K562 (cell line): ENCODE results near the gene NOL12. TPM values are rescaled to one million over a fixed set of nuclear protein-coding genes. Genes with fewer than 3 reads are reported as not detected.

Experiments used
- AFF4 ChIP-seq: sonication (generic); formaldehyde crosslinking; IDR thresholded peaks from 2 replicates; pipeline ENCODE4 v1.8.0; 2023; ENCODE audit warnings: mild to moderate bottlenecking, missing genetic modification reagents
- BHLHE40 ChIP-seq: IDR thresholded peaks from 2 replicates; pipeline ENCODE4 v1.6.1; 2011; ENCODE audit warnings: low read length, improper control_type of control experiment
- FIP1L1 ChIP-seq: fragments of 200-400 bp; formaldehyde crosslinking; IDR thresholded peaks from 2 replicates; pipeline ENCODE4 v1.6.1; 2018; ENCODE audit warnings: mild to moderate bottlenecking, low read depth, low read length; ENCODE audit not compliant: poor library complexity, severe bottlenecking
- FOXK2 ChIP-seq, 2 experiments: fragments of 450-650 bp; IDR thresholded peaks in 1 of 2; conservative IDR thresholded peaks in 1 of 2; 2 replicates each; pipeline ENCODE4 v1.6.1; 2016; ENCODE audit warnings: low read depth in 2 of 2, mild to moderate bottlenecking in 1 of 2
- GABPB1 ChIP-seq: sonication (generic); formaldehyde crosslinking; IDR thresholded peaks from 2 replicates; pipeline ENCODE4 v1.8.0; 2022; ENCODE audit warnings: mild to moderate bottlenecking, missing genetic modification reagents
- HNRNPL ChIP-seq: fragments of 200-400 bp; formaldehyde crosslinking; IDR thresholded peaks from 2 replicates; pipeline ENCODE4 v1.6.1; 2017; ENCODE audit warnings: low read depth, mild to moderate bottlenecking, low read length
- HNRNPLL ChIP-seq: fragments of 200-400 bp; formaldehyde crosslinking; IDR thresholded peaks from 2 replicates; pipeline ENCODE4 v1.6.1; 2017; ENCODE audit warnings: low read length, low read depth, mild to moderate bottlenecking; ENCODE audit not compliant: poor library complexity, severe bottlenecking
- MTA1 ChIP-seq: fragments of 450-650 bp; IDR thresholded peaks from 2 replicates; pipeline ENCODE4 v1.6.1; 2017; ENCODE audit warnings: borderline replicate concordance
- OTX1 ChIP-seq: fragments of 450-650 bp; formaldehyde crosslinking; IDR thresholded peaks from 2 replicates; pipeline ENCODE4 v1.4.0; 2022; ENCODE audit warnings: mild to moderate bottlenecking
- RBFOX2 ChIP-seq: fragments of 200-400 bp; formaldehyde crosslinking; IDR thresholded peaks from 2 replicates; pipeline ENCODE4 v1.6.1; 2017; ENCODE audit warnings: low read depth, mild to moderate bottlenecking, low read length, moderate library complexity
- TCF15 ChIP-seq: fragments of 250-450 bp; sonication (Bioruptor Pico); IDR thresholded peaks from 2 replicates; pipeline ENCODE4 v1.8.0; 2022; ENCODE audit warnings: moderate library complexity, mild to moderate bottlenecking, inconsistent platforms
- TCFL5 ChIP-seq: fragments of 250-450 bp; sonication (Bioruptor Pico); conservative IDR thresholded peaks from 2 replicates; pipeline ENCODE4 v1.6.1; 2021; ENCODE audit warnings: mild to moderate bottlenecking, moderate library complexity, matching md5 sums
- TEAD2 ChIP-seq: fragments of 450-650 bp; IDR thresholded peaks from 2 replicates; pipeline ENCODE4 v1.6.1; 2016; ENCODE audit warnings: missing genetic modification characterization, control low read depth, missing compliant biosample characterization
- ZHX1 ChIP-seq: fragments of 150-350 bp; conservative IDR thresholded peaks from 2 replicates; pipeline ENCODE4 v1.6.1; 2014; ENCODE audit warnings: low read length
- ZNF507 ChIP-seq: conservative IDR thresholded peaks from 2 replicates; pipeline ENCODE4 v1.6.1; 2017; ENCODE audit warnings: missing genetic modification characterization, missing compliant biosample characterization
- ZNF589 ChIP-seq: fragments of 200-800 bp; sonication (Bioruptor generic); IDR thresholded peaks from 2 replicates; pipeline ENCODE4 v1.6.1; 2016; ENCODE audit warnings: low read depth, missing genetic modification characterization, missing compliant biosample characterization
- ZNF766 ChIP-seq: fragments of 200-800 bp; sonication (Bioruptor generic); conservative IDR thresholded peaks from 2 replicates; pipeline ENCODE4 v1.6.1; 2016; ENCODE audit warnings: missing genetic modification characterization, missing compliant biosample characterization
- ZSCAN32 ChIP-seq: fragments of 450-650 bp; formaldehyde crosslinking; IDR thresholded peaks from 2 replicates; pipeline ENCODE4 v1.4.0; 2020; ENCODE audit warnings: mild to moderate bottlenecking, moderate library complexity
- polyA plus RNA-seq, 8 experiments: library from polyadenylated mRNA; depleted of rRNA in 4 of 8; stranded (reverse) in 5 of 8; unstranded in 3 of 8; fragments of >200 nt; fragmentation: Nextera tagmentation in 2 of 8; fragmentation: Illumina TruSeq in 1 of 8; extraction: Ambion mirVana in 2 of 8; extraction: Trizol in 1 of 8; gene quantifications; 2 replicates each; pipeline versions ENCODE4 v1.2.1 to v1.2.3, GENCODE V29; 2011 to 2014; ENCODE audit warnings: inconsistent platforms in 1 of 8, missing spikeins in 1 of 8
- total RNA-seq, 7 experiments: library from RNA; depleted of rRNA in 6 of 7; stranded (reverse); fragments of >200 nt in 6 of 7; fragmentation: Illumina TruSeq in 2 of 7; extraction: Trizol in 2 of 7; gene quantifications; 2 replicates each; pipeline versions ENCODE4 v1.2.1 to v1.2.3, GENCODE V29; 2011 to 2021; ENCODE audit warnings: low replicate concordance in 1 of 7

NOL12 gene
- total and polyA plus RNA-seq, 9 of the 15 experiments (the other 6 are each of a cell fraction or from before 2014, with no cell fraction given): 2.8 to 40.9 (median 28.5) TPM

DNA sequence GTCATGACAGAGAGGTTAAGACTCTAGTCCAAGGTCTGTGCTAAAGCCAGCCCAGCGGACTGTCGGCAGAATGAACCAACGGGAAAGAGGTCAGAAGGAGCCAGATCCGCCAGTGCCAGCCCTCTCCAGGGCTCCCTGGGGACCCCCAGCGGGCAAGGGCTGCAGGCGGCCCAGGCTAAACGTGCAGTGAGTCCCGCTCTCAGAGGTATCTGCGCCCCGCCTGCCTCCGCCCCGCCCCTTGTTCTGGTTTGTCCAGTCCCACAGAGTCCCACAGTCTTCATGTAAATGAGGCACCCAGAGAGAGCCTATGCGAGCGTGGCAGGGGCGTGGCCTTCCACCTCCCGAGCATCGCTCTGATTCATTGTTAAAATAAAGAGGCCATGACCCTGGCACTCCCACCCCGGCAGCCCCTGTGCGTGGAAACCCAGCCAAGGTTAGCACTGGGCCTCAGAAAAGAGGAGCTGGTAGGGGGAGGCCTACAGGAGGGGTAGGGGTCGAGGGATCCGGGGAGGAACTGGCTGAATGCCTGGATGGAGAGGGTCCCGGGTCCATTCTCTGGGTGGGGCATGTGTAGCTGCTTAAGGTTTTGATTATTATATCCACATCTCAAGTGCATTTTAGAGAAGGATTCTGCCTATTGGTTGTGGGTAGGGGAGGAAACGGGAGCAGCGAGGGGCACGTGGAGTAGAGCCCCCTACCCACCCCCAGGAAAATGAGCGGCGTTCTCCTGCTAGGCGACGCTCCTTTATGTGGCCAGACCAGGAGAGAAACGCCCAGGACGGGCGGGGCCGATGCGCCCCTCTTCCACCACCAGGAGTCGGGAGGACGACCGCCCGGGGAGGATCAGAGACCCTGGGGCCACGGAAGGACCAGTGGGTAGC, 10.8 kb downstream of the NOL12 start, which contains the start of gene TRIOBP (continued):
- TF ChIP-seq ZHX1 (no peak), ZNF507 (tag) (no peak), HNRNPLL (no peak), HNRNPL (no peak), BHLHE40 (peak; percentile 81), TEAD2 (no peak), MTA1 (no peak), ZSCAN32 (CRISPR knock-in tag) (no peak), AFF4 (CRISPR knock-in tag) (no peak), FIP1L1 (no peak), ZNF766 (CRISPR knock-in tag) (no peak), TCFL5 (CRISPR knock-in tag) (no peak), TCF15 (no peak), GABPB1 (CRISPR knock-in tag) (no peak), RBFOX2 (no peak), FOXK2 (conservative IDR thresholded peaks at IDR 0.05 in 1 of 2, IDR thresholded peaks at IDR 0.05 in 1 of 2; ENCODE audit: low read depth in 2 of 2) (no peak), OTX1 (CRISPR knock-in tag) (no peak), ZNF589 (CRISPR knock-in tag) (no peak)
